Measurements from ENCODE around the gene PILRA.

PILRA gene

GRCh38 chr7:100386940-100387339 lies 13.7 kb downstream of the PILRA start:
- TF ChIP-seq CTCF (IDR thresholded peaks at IDR 0.05; ENCODE audit: low read depth, low read length): no peak
- H3K4me3 ChIP-seq (replicated peaks in 1 of 2; ENCODE audit: low read depth in 2 of 2, low read length in 2 of 2): no peak overlapping the region

GRCh38 chr7:100387695-100388094 lies 14.4 kb downstream of the PILRA start:
- DNase-seq (ENCODE audit: low read depth in 2 of 2): no peak
- H3K4me3 ChIP-seq (replicated peaks in 1 of 2; ENCODE audit: low read depth in 2 of 2, low read length in 2 of 2): no peak overlapping the region
- TF ChIP-seq CTCF (IDR thresholded peaks at IDR 0.05; ENCODE audit: low read depth, low read length): no peak

More at GRCh38 chr7:100386940-100387339, 13.7 kb downstream of the PILRA start:
- DNase-seq (ENCODE audit: low read depth in 2 of 2): no peak

- no peak overlapping the region for H3K4me3 ChIP-seq (replicated peaks in 1 of 2; ENCODE audit: low read depth in 2 of 2, low read length in 2 of 2)
- no peak for TF ChIP-seq CTCF (IDR thresholded peaks at IDR 0.05; ENCODE audit: low read depth, low read length)
- no peak for DNase-seq (ENCODE audit: low read depth in 2 of 2)
Measured at GRCh38 chr7:100389437-100390088, 16.3 kb downstream of the PILRA start.

GRCh38 chr7:100390286-100391009 lies 17.2 kb downstream of the PILRA start:
- no peak for DNase-seq (ENCODE audit: low read depth in 2 of 2)
- TF ChIP-seq CTCF (IDR thresholded peaks at IDR 0.05; ENCODE audit: low read depth, low read length): no peak
- no peak overlapping the region for H3K4me3 ChIP-seq (replicated peaks in 1 of 2; ENCODE audit: low read depth in 2 of 2, low read length in 2 of 2)

GRCh38 chr7:100393233-100393905 lies 20.1 kb downstream of the PILRA start:
- no peak overlapping the region for H3K4me3 ChIP-seq (replicated peaks in 1 of 2; ENCODE audit: low read depth in 2 of 2, low read length in 2 of 2)
- no peak for TF ChIP-seq CTCF (IDR thresholded peaks at IDR 0.05; ENCODE audit: low read depth, low read length)
- no peak for DNase-seq (ENCODE audit: low read depth in 2 of 2)

- DNase-seq (ENCODE audit: low read depth in 2 of 2): no peak
- TF ChIP-seq CTCF (IDR thresholded peaks at IDR 0.05; ENCODE audit: low read depth, low read length): no peak
- no peak overlapping the region for H3K4me3 ChIP-seq (replicated peaks in 1 of 2; ENCODE audit: low read depth in 2 of 2, low read length in 2 of 2)
Measured at GRCh38 chr7:100394077-100394476, 20.8 kb downstream of the PILRA start.
